ENCODE results near the gene CCDC61. TPM values are rescaled to one million over a fixed set of nuclear protein-coding genes. Genes with fewer than 3 reads are reported as not detected.

Gene CCDC61
- total and polyA plus RNA-seq, 2 of the 8 experiments (the other 6 are each of a cell fraction or from before 2014, with no cell fraction given): 7.8 to 17.4 TPM

GRCh38 chr19:45958320-45958719 is 36.9 kb upstream of the CCDC61 start (continued):
- TF ChIP-seq, protein P1, sequence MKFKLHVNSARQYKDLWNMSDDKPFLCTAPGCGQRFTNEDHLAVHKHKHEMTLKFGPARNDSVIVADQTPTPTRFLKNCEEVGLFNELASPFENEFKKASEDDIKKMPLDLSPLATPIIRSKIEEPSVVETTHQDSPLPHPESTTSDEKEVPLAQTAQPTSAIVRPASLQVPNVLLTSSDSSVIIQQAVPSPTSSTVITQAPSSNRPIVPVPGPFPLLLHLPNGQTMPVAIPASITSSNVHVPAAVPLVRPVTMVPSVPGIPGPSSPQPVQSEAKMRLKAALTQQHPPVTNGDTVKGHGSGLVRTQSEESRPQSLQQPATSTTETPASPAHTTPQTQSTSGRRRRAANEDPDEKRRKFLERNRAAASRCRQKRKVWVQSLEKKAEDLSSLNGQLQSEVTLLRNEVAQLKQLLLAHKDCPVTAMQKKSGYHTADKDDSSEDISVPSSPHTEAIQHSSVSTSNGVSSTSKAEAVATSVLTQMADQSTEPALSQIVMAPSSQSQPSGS (IDR thresholded peaks at IDR 0.05; ENCODE audit: low read length): no peak
- no peak for TF ChIP-seq SUZ12 (IDR thresholded peaks at IDR 0.05; ENCODE audit: low read length)
- TF ChIP-seq POLR2AphosphoS5 (IDR thresholded peaks at IDR 0.05; ENCODE audit: low read depth, low read length): no peak; the same call in 1 of the 2 replicates
- TF ChIP-seq, protein P2, sequence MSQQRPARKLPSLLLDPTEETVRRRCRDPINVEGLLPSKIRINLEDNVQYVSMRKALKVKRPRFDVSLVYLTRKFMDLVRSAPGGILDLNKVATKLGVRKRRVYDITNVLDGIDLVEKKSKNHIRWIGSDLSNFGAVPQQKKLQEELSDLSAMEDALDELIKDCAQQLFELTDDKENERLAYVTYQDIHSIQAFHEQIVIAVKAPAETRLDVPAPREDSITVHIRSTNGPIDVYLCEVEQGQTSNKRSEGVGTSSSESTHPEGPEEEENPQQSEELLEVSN (IDR thresholded peaks at IDR 0.05): no peak
- no peak for TF ChIP-seq SIRT6 (IDR thresholded peaks at IDR 0.05; ENCODE audit: low read length)
- TF ChIP-seq BCL11A (IDR thresholded peaks at IDR 0.05; ENCODE audit: low read depth in 2 of 2, low read length in 2 of 2): no peak
- no peak for TF ChIP-seq RXRA (IDR thresholded peaks at IDR 0.05; ENCODE audit: insufficient read depth, low read depth, low read length)

Data from H1 (cell line).